NCI-H1105 (cell line): ENCODE results near the gene SRSF9.
"Not testable (repeated sequence)": the region's sequence is repeated elsewhere in the genome, so short reads cannot be mapped to it uniquely, and the experiment has no call there.

Source experiments
- DNase-seq: peaks from one replicate; lab custom pipeline; 2025; lab: John Stamatoyannopoulos, UW

SRSF9 gene

DNA sequence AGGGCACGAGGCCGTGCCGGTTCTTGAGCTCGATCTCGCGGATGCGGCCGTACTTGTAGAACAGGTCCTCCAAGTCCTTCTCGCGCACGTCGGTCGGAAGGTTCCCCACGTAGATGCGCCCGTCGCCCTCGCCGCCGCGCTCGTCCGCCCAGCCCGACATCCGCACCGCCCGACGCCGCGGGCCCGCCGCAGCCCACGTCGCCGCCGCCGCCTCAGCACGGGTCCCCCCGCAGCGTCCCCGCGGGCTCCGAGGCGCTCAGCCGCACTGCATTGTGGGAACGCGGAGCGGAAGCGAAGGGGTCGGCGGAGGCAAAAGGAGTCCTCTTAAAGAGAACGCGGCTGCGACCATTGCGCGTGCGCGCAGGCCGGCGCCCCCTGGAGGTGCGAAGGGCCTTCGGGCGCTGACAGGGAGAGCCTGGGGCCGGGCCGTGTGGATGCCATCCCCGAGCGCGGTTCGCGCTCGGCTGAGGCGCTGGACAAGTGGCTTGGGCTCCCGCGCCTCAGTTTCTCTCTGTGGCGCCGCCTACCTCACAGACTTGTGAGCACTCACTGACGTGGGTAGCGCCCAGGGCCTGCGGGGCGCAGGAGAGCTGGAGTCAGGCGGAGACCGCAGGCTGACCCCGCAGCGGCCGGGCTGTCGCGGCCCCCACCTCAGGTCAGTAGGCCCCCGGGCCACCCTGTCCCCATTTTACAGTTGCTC lies at the start of gene SRSF9:
Gene SRSF9 (minus strand): TSS at position 299 of the 700 bp plus-strand sequence. CDS start 139 bp downstream, at position 160.
- DNase-seq: peak; percentile 96

- not testable (repeated sequence) for DNase-seq
These were observed 49.8 kb upstream of the SRSF9 start for GRCh38 chr12:120519324-120519723.

DNA sequence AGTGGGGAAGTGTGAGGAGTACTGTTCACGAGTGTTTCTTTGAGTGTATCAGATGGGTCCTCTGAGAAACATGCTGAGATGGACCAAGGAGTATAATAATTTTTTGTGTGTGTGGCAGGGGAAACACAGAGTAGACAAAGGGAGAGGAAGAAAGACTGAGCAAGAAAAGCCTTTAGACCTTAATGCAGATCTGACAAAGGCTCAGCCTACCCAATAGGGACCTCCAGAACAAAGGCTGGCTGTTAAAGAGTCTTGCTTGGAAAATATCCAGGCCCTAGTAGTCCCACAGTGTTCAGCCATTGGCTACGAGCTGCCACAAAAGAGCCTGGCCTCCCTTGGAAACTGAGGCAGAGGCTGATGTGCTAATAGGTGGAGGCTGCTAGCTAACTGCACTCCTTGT lies 45.9 kb upstream of the SRSF9 start:
- DNase-seq: no peak

DNA sequence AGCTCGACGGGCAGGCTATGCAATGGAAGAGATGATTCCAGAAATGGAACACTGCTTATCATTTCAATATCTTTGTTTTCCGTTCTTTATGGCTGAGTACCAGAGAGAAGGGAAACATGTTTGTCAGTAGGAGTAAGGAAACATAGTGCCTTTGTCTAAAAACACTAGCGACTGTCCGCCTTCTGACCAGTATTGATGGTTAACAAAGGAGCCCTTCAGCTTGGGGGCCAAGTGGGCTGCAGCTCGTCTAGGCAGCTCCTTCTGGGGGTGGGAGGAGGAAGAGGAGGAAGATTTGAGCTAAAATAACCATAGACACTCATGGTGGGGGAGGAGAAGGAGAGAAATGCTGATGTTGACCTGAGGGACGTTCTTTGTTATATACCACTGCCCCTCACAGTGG lies 44.5 kb upstream of the SRSF9 start:
- DNase-seq: no peak

GRCh38 chr12:120508537-120508936 lies 39.0 kb upstream of the SRSF9 start:
- no peak for DNase-seq

GRCh38 chr12:120504587-120504986 lies 35.0 kb upstream of the SRSF9 start:
- DNase-seq: no peak

DNA sequence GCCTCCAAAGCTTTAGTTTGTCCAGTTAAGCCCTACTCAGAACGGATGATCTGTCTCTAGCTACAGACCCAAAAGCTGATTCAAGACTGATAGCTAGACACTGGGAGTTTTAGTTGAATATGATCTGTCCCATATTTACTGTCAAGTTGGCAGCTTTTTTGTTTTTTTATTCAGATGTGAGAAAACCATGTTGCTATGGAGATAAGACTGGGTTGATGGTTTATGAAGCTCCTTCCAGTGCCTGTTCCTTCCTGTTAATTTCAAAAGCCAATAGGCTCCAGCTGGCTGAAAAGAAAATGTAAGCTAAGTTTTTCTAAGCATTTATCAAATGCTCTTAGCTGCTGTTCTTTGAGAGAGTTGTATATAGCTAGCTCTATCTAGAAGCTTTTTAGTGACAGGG lies 31.0 kb upstream of the SRSF9 start:
- DNase-seq: no peak

DNA sequence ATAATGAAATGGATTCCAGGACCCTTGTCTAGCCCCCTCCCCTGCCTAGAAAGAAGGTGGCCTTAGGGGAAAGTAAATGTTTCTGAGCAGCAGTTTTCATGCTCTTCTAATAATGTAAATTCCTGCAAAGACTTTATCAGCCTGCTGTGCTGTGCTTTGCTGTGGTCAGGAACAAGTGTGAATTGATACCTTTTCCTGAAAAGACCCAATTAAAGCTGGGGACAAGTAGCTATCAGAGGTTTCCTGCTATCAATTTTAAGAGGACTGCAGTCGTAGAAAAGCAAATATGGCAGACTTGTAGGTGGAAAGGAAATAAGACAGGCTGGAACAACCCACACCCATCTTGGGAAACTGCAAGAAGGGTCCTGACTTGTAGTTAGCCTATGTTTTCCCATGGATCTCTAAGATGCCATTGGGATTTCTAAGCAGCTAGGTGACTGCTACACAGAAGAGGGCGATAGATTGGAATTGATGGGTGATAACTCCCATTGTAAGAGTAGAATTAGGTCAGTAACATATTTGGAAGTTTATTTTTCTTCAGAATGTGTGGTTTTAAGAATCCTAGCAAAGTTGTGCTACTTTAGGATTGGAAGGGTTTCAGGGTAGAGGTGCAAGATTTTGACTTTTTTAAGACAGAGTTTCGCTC lies 29.4 kb upstream of the SRSF9 start:
- DNase-seq: no peak

DNA sequence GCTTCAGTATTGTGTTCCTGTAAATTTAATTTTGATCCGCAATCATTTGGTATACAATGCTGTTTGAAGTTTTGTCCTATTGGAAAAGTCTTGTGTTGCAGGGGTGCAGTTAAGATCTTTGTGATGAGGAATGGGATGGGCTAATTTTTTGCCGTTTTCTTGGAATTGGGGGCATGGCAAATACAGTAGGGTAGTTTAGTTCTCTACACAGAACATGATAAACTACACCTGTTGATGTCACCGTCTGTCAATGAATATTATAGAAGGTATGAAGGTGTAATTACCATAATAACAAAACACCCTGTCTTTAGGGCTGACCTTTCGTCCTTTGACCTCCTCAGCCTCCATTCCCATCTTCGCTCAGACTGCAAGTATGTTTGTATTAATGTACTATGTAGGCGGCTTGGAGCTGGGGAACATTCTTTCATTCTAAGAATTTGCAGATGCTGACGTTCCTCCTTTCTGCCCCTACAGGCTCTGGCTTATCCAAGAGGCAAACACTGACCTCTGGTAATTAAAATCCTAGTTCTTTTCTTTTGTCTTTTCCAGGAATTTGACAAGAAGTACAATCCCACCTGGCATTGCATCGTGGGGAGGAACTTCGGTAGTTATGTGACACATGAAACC lies 28.1 kb upstream of the SRSF9 start:
- DNase-seq: no peak

GRCh38 chr12:120496413-120497340 lies 27.1 kb upstream of the SRSF9 start:
- DNase-seq: peak; percentile 19

GRCh38 chr12:120495731-120496412 lies 26.3 kb upstream of the SRSF9 start, which contains the start of gene DYNLL1:
Gene DYNLL1 (plus strand): TSS chr12:120496113. CDS start chr12:120496422, 309 bp downstream.
- peak; percentile 93 for DNase-seq

DNA sequence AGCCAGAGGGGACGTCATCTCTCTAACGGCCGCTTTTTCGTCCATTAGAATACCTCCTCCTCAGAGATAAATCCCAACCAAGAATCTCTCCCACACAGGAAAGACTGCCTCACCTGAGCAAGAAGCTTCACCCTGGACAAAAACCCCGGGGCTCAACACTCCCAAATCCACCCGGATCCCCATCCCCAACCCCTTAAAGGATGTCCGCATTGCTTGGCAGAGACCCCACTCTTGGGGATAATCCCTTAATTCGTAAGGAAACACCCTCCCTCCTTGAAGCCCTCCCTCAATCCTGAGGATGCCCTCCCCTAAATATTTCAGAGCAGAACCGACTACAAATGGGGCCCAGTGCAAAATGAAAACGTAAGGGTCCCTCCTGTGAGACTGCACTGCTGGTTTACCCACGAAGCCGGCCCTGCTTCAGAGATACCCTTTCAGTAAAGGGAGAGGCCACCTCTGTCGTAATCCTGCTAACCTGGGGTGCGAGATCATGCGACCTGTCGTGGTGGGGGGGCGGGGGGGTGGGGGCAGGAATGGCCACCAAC lies 25.7 kb upstream of the SRSF9 start:
- DNase-seq: no peak

DNA sequence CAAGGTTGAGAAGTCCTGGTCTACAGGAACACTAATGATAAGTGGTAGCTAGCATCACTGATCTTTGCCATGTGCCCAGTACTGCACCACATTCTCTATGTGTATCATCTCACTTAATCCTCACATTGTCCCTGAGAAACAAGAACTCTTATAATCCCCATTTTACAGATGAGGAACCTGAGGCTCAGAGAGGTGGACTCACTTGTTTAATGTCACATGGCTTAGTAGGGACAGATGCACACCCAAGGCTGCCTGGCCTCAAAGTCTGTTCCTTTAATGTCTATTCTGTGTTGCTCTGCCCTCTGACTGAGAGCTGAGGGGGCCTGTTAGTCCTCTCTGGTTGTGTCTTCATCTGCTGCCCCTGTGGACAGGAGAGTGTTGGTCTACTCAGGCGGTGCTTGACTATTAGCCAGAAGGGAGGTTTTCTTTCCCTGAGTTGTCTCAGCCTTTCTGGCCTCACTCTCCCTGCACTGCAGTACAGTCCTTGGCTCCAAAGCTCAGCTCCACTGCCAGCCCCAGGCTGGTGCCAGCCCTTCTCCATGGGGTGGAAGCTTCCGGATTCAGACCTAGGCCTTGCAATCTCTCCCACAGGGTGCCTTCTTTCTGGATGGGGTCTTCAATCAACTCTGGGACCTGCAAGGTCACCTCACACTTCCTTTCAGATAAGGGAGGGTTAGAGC lies 21.4 kb upstream of the SRSF9 start:
- no peak for DNase-seq

DNA sequence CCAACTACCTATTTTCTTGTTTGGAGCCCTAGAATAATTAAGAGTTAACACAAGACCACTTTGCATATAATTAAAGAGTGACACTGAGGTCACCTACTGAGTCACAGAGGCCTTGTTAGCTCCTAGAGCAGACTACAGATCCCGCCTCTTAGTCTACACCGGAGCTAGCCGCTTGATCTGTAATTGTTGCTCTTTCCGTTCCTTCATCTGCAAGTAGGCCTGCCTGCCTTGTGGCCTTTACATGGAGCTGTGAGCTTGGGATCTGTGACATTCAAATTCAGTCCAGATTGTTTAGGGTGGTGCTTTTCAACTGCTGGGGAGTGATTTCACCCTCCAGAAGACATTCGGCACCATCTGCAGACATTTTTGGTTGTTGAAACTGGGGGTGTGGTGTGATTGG lies 20.8 kb upstream of the SRSF9 start:
- DNase-seq: no peak

- no peak for DNase-seq
These were observed 19.5 kb upstream of the SRSF9 start for GRCh38 chr12:120489018-120489417.

- no peak for DNase-seq
These were observed 18.6 kb upstream of the SRSF9 start for GRCh38 chr12:120488057-120488640.

GRCh38 chr12:120487552-120487951 lies 18.0 kb upstream of the SRSF9 start:
- DNase-seq: not testable (repeated sequence)

GRCh38 chr12:120485961-120486881 lies 16.7 kb upstream of the SRSF9 start:
- DNase-seq: no peak

DNA sequence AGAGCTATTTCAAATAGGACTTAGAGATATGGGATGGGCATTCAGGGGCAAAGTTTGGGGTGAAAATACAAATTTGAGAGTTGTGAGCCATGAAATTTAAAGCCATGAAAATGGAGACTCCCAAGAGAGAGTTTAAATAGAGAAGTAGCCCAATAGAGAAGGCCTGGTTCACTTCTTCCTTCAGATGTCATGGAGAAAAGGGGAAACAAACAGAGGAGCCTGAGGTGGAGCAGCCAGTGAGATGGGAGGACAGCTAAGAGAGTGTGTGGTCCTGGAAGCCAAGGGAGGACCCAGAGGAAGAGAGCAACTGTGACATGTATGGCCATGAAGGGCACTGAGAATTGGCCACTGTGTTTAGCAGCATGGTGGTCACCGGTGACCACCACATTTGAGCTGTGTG lies 14.1 kb upstream of the SRSF9 start:
- no peak for DNase-seq
